ENCODE data around the gene PHLPP1. TPM values are rescaled to one million over a fixed set of nuclear protein-coding genes. Genes with fewer than 3 reads are reported as not detected.

PHLPP1 gene
- total RNA-seq, 6 donors from 2014 or later, result 8.2 to 15.5 (median 13.2) TPM

DNA sequence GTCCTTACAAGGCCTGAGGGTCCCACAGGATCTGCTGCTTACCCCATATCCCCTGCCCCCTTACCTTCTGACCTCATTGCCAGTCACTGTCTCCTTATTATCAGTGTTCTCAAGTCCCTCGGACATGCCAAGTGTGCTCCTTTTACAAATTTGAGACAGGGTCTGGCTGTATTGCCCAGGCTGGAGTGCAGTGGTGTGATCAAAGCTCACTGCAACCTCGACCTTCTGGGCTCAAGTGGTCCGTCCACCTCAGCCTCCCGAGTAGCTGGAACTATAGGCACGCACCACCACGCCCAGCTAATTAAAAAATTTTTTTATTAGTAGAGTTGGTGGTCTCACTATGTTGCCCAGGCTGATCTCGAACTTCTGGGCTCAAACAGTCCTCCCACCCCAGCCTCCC, 141.0 kb downstream of the PHLPP1 start:
- H3K27me3 ChIP-seq, result no peaks in the 10 kb centered on the region
- H3K4me1 ChIP-seq, result peaks cover 0 to 8% (median 0%) of the 10 kb centered on the region in 4 donors
- H3K4me3 ChIP-seq, result no peak overlapping the region
- no peak overlapping the region for H3K27ac ChIP-seq
- 92 to 93% methylated on average over 7 of the region's 7 CpGs for WGBS, 2 donors
- DNase-seq (no peak), ATAC-seq (ENCODE audit: low FRiP score in 2 of 2) (no peak)
- no peaks in the 10 kb centered on the region for H3K9me3 ChIP-seq
- H3K36me3 ChIP-seq, result no peaks in the 10 kb centered on the region
- TF ChIP-seq EP300 (IDR thresholded peaks at IDR 0.05), result no peak
- TF ChIP-seq, protein P1, sequence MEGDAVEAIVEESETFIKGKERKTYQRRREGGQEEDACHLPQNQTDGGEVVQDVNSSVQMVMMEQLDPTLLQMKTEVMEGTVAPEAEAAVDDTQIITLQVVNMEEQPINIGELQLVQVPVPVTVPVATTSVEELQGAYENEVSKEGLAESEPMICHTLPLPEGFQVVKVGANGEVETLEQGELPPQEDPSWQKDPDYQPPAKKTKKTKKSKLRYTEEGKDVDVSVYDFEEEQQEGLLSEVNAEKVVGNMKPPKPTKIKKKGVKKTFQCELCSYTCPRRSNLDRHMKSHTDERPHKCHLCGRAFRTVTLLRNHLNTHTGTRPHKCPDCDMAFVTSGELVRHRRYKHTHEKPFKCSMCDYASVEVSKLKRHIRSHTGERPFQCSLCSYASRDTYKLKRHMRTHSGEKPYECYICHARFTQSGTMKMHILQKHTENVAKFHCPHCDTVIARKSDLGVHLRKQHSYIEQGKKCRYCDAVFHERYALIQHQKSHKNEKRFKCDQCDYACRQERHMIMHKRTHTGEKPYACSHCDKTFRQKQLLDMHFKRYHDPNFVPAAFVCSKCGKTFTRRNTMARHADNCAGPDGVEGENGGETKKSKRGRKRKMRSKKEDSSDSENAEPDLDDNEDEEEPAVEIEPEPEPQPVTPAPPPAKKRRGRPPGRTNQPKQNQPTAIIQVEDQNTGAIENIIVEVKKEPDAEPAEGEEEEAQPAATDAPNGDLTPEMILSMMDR (IDR thresholded peaks at IDR 0.05), result no peak
- TF ChIP-seq POLR2AphosphoS5 (IDR thresholded peaks at IDR 0.05), result no peak
- no peak for TF ChIP-seq POLR2A (IDR thresholded peaks at IDR 0.05)

DNA sequence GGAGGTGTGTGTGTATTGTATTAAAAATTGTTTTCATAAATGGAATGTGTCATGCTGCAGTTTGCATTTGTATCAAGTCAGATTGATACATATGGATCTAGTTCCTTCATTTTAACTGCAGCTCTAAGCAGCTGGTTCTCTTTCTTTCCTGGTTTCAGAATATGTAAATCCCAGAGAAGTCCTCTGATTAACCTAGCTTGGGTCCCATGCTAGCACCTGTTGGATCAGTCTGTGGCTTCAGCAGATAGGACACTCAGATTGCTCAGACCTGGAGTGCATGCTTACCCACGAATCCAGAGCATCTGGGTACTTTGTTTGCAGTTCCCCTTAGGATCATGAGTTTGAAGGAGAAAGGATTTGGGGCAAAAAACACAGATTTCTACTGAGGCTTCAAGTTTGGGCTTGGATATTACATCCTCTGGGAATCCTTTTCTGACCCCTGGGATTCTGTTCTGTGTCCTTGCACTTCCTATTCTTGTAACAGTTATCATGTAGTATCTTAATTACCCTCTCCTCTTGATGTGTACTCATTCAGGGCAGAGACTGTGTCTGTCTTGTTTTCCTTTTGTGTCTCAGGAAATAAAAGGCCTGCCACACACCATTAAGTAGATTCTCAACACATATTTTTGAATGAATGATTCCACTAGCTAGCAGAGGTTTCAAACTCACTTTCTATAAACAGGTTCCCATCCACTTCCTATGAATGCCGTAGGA, 142.1 kb downstream of the PHLPP1 start:
- Histone ChIP-seq H3K36me3 (no peaks in the 10 kb centered on the region), H3K4me3 (no peak overlapping the region), H3K27ac (no peak overlapping the region), H3K9me3 (no peaks in the 10 kb centered on the region), H3K4me1 (peaks cover 0 to 7% (median 0%) of the 10 kb centered on the region in 4 donors), H3K27me3 (no peaks in the 10 kb centered on the region)
- TF ChIP-seq POLR2A (IDR thresholded peaks at IDR 0.05) (no peak), POLR2AphosphoS5 (IDR thresholded peaks at IDR 0.05) (no peak), EP300 (IDR thresholded peaks at IDR 0.05) (no peak)
- TF ChIP-seq, protein P1 (IDR thresholded peaks at IDR 0.05), result no peak
- DNase-seq, result no peak
- 73 to 75% methylated on average over 2 of the region's 2 CpGs for WGBS, 2 donors
- ATAC-seq (ENCODE audit: low FRiP score in 2 of 2), result no peak

DNA sequence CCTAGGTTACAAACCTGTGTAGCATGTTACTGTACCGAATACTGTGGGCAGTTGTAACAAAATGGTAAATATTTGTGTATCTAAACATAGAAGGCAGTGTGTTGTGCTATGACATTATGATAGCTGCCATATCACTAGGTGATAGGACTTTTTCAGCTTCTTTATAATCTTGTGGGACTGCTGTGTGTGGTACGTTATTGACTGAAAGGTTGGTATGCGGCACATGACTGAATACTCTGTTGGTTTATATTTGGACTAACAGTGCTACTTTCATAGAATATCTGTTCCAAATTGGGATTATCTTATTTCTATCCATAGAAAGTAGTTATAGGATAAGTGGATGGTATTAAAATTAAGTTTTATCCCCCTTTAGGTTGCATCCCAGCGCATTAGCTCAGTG, 144.7 kb downstream of the PHLPP1 start:
- H3K36me3 ChIP-seq, result no peaks in the 10 kb centered on the region
- H3K4me1 ChIP-seq, result peaks cover 0 to 8% (median 0%) of the 10 kb centered on the region in 4 donors
- ATAC-seq (ENCODE audit: low FRiP score in 2 of 2), result no peak
- H3K27me3 ChIP-seq, result no peaks in the 10 kb centered on the region
- H3K9me3 ChIP-seq, result no peaks in the 10 kb centered on the region
- no peak for DNase-seq
- no peak overlapping the region for H3K27ac ChIP-seq
- no peak overlapping the region for H3K4me3 ChIP-seq
- TF ChIP-seq EP300 (IDR thresholded peaks at IDR 0.05) (no peak), POLR2AphosphoS5 (IDR thresholded peaks at IDR 0.05) (no peak), POLR2A (IDR thresholded peaks at IDR 0.05) (no peak)
- TF ChIP-seq, protein P1 (IDR thresholded peaks at IDR 0.05), result no peak
- WGBS, 2 donors, result 94 to 95% methylated on average over 4 of the region's 4 CpGs

DNA sequence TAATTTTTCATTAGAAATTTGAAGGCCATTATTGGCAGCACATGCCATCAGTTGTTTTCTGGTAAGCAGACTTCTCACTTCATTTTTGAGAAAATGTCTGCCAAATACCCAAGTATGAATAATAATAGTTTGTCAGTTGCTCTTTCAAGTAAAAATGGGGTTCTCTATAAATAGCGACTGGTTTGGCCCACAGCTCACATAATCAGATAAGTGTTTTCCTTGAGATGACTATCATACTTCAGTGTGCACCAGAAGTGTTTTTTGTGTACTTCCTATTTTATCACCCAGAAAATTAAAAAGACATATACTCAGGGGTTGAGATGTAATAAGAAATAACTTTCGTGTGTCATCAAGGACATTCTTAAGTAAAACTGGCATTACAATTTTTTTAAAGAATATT, 147.1 kb downstream of the PHLPP1 start:
- TF ChIP-seq POLR2AphosphoS5 (IDR thresholded peaks at IDR 0.05), result no peak
- TF ChIP-seq POLR2A (IDR thresholded peaks at IDR 0.05), result no peak
- TF ChIP-seq EP300 (IDR thresholded peaks at IDR 0.05), result no peak
- TF ChIP-seq, protein P1 (IDR thresholded peaks at IDR 0.05), result no peak
- no peak for ATAC-seq (ENCODE audit: low FRiP score in 2 of 2)
- peaks cover 0 to 4% (median 0%) of the 10 kb centered on the region in 4 donors for H3K4me1 ChIP-seq
- H3K9me3 ChIP-seq, result no peaks in the 10 kb centered on the region
- 44 to 60% methylated on average over 2 of the region's 2 CpGs for WGBS, 2 donors
- H3K4me3 ChIP-seq, result no peak overlapping the region
- no peaks in the 10 kb centered on the region for H3K36me3 ChIP-seq
- no peak for DNase-seq
- H3K27ac ChIP-seq, result no peak overlapping the region
- H3K27me3 ChIP-seq, result no peaks in the 10 kb centered on the region

DNA sequence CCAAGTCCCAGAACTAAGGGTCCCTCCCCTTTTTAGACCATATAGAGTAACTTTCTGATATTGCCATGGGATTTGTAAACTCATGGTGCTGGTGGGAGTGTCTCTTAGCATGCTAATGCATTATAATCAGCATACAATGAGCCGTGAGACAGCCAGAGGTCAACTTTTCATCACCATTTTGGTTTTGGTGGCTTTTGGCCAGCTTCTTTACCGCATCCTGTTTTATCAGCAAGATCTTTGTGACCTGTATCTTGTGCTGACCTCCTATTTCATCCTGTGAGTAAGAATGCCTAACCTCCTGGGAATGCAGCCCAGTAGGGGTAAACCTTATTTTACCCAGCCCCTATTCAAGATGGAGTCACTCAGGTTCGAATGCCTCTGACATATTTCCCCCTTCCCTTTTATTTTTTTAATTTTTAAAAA, 148.2 kb downstream of the PHLPP1 start:
- WGBS, 2 donors, result 71 to 80% methylated on average over 3 of the region's 3 CpGs

More for the DNA sequence above, 148.2 kb downstream of the PHLPP1 start:
- Histone ChIP-seq H3K9me3 (no peaks in the 10 kb centered on the region), H3K4me1 (peaks cover 0 to 3% (median 0%) of the 10 kb centered on the region in 4 donors), H3K36me3 (no peaks in the 10 kb centered on the region), H3K27ac (no peak overlapping the region), H3K27me3 (no peaks in the 10 kb centered on the region), H3K4me3 (no peak overlapping the region)
- ATAC-seq (ENCODE audit: low FRiP score in 2 of 2), result no peak
- no peak for DNase-seq
- TF ChIP-seq, protein P1 (IDR thresholded peaks at IDR 0.05), result no peak
- TF ChIP-seq EP300 (IDR thresholded peaks at IDR 0.05) (no peak), POLR2AphosphoS5 (IDR thresholded peaks at IDR 0.05) (no peak), POLR2A (IDR thresholded peaks at IDR 0.05) (no peak)

Data from upper lobe of left lung (tissue), 6 donors.